IgD-negative memory B cell (primary cell): ENCODE results near the gene DRD4. TPM values are rescaled to one million over a fixed set of nuclear protein-coding genes. Genes with fewer than 3 reads are reported as not detected.
A peak's percentile ranks its signal among the peaks of the same experiment; 100 is the strongest.

Experiments
- H3K27ac Mint-ChIP-seq, 3 donors: one replicate each; pipeline ENCODE4 v1.8.0; 2020 to 2022; ENCODE audit warnings: mild to moderate bottlenecking in 3 of 3, mixed read lengths in 3 of 3, moderate library complexity in 1 of 3
- H3K27me3 Mint-ChIP-seq: one replicate; pipeline ENCODE4 v1.8.0; 2021; ENCODE audit warnings: mixed read lengths
- H3K36me3 Mint-ChIP-seq: one replicate; pipeline ENCODE4 v1.8.0; 2020; ENCODE audit warnings: mild to moderate bottlenecking, mixed read lengths
- H3K4me1 Mint-ChIP-seq, 3 donors: one replicate each; pipeline ENCODE4 v1.8.0; 2020 to 2022; ENCODE audit warnings: mixed read lengths in 3 of 3, mild to moderate bottlenecking in 1 of 3
- H3K4me3 Mint-ChIP-seq, 4 donors: one replicate each; pipeline ENCODE4 v1.8.0; 2020 to 2022; ENCODE audit warnings: mild to moderate bottlenecking in 4 of 4, mixed read lengths in 4 of 4, moderate library complexity in 3 of 4
- H3K9me3 Mint-ChIP-seq, 3 donors: one replicate each; pipeline ENCODE4 v1.8.0; 2020 to 2021; ENCODE audit warnings: mixed read lengths in 3 of 3, mild to moderate bottlenecking in 1 of 3
- polyA plus RNA-seq: library from polyadenylated mRNA; unstranded; fragments of 300-500 nt; fragmentation: Illumina TruSeq; gene quantifications from one replicate; pipeline ENCODE4 v1.2.3, GENCODE V29; 2021

The DRD4 gene
- polyA plus RNA-seq = not detected

DNA sequence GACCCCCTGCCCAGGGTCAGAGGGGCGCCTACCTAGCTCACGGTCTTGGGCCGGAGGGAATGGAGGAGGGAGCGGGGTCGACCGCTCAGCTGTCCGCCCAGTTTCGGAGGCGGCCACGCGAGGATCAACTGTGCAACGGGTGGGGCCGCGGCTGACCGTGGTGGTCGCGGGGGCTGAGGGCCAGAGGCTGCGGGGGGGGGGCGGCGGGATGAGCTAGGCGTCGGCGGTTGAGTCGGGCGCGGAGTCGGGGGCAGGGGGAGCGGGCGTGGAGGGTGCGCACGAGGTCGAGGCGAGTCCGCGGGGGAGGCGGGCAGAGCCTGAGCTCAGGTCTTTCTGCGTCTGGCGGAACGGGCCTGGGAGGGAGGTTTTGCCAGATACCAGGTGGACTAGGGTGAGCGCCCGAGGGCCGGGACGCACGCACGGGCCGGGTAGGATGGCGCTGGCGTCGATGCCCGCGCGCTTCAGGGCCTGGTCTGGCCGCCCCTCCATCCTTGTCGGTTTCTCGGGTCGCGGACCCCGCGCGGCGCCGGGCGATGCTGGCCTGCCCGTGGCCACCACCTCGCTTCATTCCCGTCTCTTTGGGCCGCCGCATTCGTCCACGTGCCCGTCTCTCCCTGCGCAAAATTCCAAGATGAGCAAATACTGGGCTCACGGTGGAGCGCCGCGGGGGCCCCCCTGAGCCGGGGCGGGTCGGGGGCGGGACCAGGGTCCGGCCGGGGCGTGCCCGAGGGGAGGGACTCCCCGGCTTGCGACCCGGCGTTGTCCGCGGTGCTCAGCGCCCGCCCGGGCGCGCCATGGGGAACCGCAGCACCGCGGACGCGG, at the start of gene DRD4:
Gene DRD4 (plus strand): TSS at position 759 of the 822 bp plus-strand sequence. CDS start 36 bp downstream, at position 795.
- peaks cover 0 to 5% (median 2%) of the 10 kb centered on the region in 3 donors for H3K4me1 Mint-ChIP-seq
- H3K9me3 Mint-ChIP-seq = no peaks in the 10 kb centered on the region
- peak within 1 kb of the TSS in 2 of 4 donors; percentile 60 to 85 for H3K4me3 Mint-ChIP-seq
- H3K27me3 Mint-ChIP-seq = peaks cover 26% of the 10 kb centered on the region
- H3K27ac Mint-ChIP-seq = peak within 1 kb of the TSS in 1 of 3 donors; percentile 48
- H3K36me3 Mint-ChIP-seq = peaks cover 5% of the 10 kb centered on the region

DNA sequence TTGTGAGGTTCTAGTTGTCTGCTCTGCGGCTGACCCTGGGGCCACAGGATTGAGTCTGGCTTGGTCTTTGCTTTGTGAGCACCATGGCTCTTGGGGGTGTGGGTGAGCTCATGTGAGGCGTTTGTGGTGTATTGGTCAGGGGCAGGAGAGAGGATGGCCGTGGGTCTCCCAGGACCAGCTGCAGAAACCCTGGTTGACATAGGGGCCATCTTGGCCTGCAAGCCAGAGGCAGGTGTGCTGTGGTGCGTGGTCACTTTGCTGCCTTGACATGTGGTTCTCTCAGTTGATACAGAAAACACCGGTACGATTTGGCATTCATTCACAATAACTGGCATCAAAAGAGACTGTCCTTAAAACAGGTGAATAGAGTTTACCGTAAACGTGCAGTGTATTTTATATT, 49.5 kb upstream of the DRD4 start:
- Mint-ChIP-seq H3K9me3 (no peaks in the 10 kb centered on the region), H3K4me3 (peak overlapping the region in 1 of 4 donors; percentile 29), H3K27me3 (no peaks in the 10 kb centered on the region), H3K36me3 (no peaks in the 10 kb centered on the region), H3K4me1 (no peaks in the 10 kb centered on the region), H3K27ac (peak overlapping the region in 1 of 3 donors; percentile 78)

DNA sequence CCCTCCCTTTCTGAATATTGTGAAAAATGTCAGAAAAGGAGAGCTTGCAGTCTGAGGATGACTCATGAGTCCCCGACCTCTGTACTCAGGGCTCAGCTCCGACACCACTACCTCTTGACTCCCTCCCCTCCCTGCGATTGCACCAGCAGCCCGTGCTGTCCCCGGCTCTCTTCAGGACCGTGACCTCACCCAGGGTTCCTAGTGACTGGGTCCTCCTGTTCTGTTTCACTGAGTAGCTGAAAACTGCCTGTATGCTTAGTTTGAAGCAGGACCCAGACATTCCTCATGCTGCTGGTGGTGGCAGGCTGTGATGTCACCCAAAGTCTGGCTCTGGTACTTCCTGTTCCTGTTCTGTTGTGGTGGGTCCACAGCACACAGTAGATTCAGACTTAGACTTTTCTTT, 49.1 kb upstream of the DRD4 start:
- Mint-ChIP-seq H3K27ac (peak overlapping the region in 2 of 3 donors; percentile 63 to 78), H3K27me3 (no peaks in the 10 kb centered on the region), H3K4me1 (no peaks in the 10 kb centered on the region)

DNA sequence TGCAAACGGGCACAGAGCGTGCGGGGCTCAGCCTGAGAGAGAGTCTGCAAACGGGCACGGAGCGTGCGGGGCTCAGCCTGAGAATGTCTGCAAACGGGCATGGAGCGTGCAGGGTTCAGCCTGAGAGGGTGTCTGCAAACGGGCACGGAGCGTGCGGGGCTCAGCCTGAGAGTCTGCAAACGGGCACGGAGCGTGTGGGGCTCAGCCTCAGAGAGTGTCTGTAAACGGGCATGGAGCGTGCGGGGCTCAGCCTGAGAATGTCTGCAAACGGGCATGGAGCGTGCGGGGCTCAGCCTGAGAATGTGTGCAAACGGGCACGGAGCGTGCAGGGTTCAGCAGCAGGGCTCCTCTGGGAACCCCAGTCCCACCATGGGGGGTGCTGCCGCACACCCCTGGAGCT, 47.3 kb upstream of the DRD4 start:
- Mint-ChIP-seq H3K4me3 (no peak overlapping the region), H3K27me3 (no peaks in the 10 kb centered on the region), H3K27ac (no peak overlapping the region), H3K36me3 (peaks cover 3% of the 10 kb centered on the region), H3K9me3 (no peaks in the 10 kb centered on the region), H3K4me1 (no peaks in the 10 kb centered on the region)

More for the DNA sequence above, 49.1 kb upstream of the DRD4 start:
- Mint-ChIP-seq H3K4me3 (peak overlapping the region in 1 of 4 donors; percentile 53), H3K9me3 (no peaks in the 10 kb centered on the region), H3K36me3 (no peaks in the 10 kb centered on the region)

DNA sequence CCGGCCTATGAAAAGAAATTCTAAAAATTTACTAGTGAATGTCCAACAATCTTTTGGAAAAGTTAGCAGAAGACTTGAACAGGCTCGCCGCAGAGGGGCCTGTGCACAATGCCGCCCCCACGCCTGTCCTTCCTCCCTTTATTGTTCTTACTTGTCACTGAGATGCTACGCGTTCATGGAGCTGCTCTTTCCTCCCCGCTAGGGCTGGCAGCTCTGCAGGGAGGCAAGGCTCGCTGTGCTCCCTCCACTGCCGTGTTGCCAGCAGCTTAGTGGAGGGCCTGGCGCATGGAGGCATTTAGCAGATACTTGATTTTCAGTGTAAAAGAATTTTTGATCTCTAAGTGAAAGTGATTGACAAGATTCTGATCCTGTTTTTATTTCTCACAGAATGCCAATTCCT, 46.1 kb upstream of the DRD4 start:
- Mint-ChIP-seq H3K4me1 (no peaks in the 10 kb centered on the region), H3K27me3 (no peaks in the 10 kb centered on the region), H3K9me3 (no peaks in the 10 kb centered on the region), H3K27ac (peak overlapping the region in 1 of 3 donors; percentile 32), H3K4me3 (no peak overlapping the region), H3K36me3 (peaks cover 4% of the 10 kb centered on the region)

DNA sequence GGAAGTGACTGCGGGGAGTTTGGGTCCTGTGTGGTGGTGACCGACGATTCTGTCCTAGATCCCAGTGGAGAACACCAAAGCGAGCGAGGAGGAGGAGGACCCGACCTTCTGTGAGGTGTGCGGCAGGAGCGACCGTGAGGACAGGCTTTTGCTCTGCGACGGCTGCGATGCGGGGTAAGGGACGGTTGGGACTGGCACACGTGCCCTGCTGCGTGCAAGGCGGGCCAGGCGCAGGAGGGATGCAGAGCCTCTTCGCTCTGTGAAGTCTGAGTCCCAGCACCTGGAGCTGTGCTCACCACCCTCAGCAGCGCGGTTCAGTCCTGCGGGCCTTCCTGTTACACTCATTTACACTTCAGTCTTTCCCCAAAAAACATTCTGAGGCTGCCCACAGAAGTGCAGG, 44.6 kb upstream of the DRD4 start:
- H3K4me3 Mint-ChIP-seq = peak overlapping the region in 1 of 4 donors; percentile 63
- no peaks in the 10 kb centered on the region for H3K4me1 Mint-ChIP-seq
- peak overlapping the region in 1 of 3 donors; percentile 14 for H3K27ac Mint-ChIP-seq
- H3K36me3 Mint-ChIP-seq = peaks cover 4% of the 10 kb centered on the region
- H3K9me3 Mint-ChIP-seq = no peaks in the 10 kb centered on the region
- H3K27me3 Mint-ChIP-seq = no peaks in the 10 kb centered on the region

DNA sequence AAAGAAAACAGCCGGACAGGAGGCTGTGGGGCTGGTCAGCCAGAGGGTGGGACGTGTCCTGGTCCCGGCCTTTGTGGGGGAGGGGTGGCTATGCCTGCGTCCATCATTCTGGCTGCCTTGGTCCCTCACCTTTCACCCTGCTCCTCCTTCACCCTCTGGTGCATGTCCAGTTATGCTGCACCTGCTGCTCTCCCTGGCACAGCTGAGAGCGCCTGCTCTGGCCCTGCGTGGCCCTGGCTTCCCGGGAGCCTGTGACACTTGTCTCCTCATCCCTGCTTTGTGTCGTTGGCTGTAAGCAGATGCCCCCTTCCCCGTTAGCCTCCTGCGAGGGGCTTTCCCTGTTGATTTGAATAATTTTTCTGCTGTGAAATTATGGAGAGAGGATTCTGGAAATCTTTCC, 44.2 kb upstream of the DRD4 start:
- Mint-ChIP-seq H3K27ac (no peak overlapping the region), H3K27me3 (no peaks in the 10 kb centered on the region), H3K9me3 (no peaks in the 10 kb centered on the region), H3K4me1 (no peaks in the 10 kb centered on the region), H3K36me3 (peaks cover 4% of the 10 kb centered on the region), H3K4me3 (no peak overlapping the region)

DNA sequence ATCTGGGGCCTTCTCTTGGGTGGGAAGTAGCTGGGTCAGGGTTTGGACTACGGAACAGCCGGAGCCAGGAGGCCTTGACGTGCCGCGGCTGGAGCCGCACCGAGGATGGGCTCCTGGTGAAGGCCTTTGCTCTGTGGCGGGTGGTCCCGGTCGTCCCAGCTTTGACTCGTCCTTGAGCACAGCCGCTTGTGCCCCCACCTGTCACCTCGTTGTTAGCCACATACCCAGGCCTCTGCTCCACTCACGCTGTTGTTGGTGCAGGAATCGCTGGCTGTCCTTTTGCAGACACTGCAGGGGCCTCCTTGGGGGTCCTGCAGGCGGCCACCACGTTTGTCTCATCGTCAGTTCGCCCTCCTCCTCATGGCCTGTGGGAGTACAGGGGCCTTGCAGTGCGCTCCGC, 43.7 kb upstream of the DRD4 start:
- H3K4me1 Mint-ChIP-seq = no peaks in the 10 kb centered on the region

DNA sequence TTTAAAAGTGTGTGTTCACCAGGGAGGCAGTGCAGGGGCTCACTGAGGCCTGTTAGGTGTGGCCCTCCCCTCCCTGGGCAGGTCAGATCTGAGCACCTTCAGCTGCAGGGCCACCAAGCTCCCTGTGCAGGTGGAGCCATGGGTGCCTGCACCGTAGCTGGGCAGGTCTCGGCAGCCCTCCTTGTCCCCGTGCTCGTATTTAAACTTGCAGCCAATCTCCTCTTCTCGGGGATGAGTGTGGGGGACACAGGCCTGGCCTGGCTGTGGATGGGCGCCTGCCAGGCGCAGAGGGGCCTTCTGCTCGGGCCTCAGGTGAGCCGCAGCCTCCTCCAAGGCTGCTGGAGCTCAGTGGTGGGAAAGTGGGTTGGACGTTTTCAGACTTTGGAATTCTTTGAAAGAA, 41.7 kb upstream of the DRD4 start:
- Mint-ChIP-seq H3K27me3 (no peaks in the 10 kb centered on the region), H3K36me3 (peaks cover 4% of the 10 kb centered on the region)

More for the DNA sequence above, 43.7 kb upstream of the DRD4 start:
- Mint-ChIP-seq H3K27ac (peak overlapping the region in 1 of 3 donors; percentile 43), H3K27me3 (no peaks in the 10 kb centered on the region), H3K36me3 (peaks cover 4% of the 10 kb centered on the region), H3K4me3 (no peak overlapping the region), H3K9me3 (no peaks in the 10 kb centered on the region)

DNA sequence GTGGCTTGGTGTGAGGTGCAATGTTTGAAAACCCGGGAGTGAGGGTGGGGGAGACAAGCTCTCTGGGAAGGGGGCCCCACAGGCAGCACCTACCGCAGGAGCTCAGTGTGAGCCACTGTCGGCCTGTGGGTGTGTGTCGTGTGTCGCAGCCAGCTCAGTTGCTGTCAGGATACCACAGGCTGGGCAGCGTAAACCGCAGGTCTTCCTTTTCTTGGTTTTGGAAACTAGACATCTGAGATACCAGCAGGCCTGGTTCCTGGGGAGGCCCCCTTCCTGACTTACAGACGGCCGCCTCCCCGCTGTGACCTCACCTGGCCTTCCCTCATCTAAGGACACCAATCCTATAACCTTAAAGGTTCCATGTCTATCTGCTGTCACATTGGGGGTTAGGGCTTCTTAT, 40.7 kb upstream of the DRD4 start:
- Mint-ChIP-seq H3K9me3 (no peaks in the 10 kb centered on the region), H3K36me3 (peaks cover 4% of the 10 kb centered on the region), H3K27ac (peak overlapping the region in 1 of 3 donors; percentile 43), H3K27me3 (no peaks in the 10 kb centered on the region), H3K4me3 (no peak overlapping the region), H3K4me1 (no peaks in the 10 kb centered on the region)

More for the DNA sequence above, 41.7 kb upstream of the DRD4 start:
- no peaks in the 10 kb centered on the region for H3K9me3 Mint-ChIP-seq
- no peak overlapping the region for H3K27ac Mint-ChIP-seq
- H3K4me3 Mint-ChIP-seq = no peak overlapping the region
- no peaks in the 10 kb centered on the region for H3K4me1 Mint-ChIP-seq

DNA sequence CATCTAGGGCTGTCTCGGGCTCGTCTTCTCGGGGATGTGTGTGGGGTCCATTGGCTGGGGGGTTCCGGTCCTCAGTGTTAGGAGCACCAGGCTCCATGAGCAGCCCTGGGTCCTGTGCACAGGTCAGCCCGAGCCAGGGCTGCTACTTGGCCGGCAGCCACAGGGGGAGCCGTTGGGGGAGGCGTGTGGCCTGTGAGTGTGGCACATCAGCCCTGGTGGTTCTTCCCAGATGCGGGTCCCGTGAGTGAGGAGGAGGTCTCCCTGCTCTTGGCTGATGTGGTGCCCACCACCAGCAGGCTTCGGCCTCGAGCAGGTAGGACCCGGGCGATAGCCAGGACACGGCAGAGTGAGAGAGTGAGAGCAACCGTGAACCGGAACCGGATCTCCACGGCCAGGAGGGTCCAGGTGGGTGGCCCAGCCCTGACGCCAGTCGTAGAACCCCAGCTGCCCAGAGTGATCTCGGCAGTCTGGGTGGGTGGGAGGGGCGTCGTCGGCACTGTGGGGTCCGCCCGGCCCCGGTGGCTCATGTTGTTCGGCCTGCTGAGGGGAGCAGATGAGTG, 39.8 kb upstream of the DRD4 start:
- Mint-ChIP-seq H3K9me3 (no peaks in the 10 kb centered on the region), H3K4me1 (no peaks in the 10 kb centered on the region), H3K36me3 (peaks cover 6% of the 10 kb centered on the region), H3K27me3 (no peaks in the 10 kb centered on the region), H3K27ac (no peak overlapping the region), H3K4me3 (no peak overlapping the region)

DNA sequence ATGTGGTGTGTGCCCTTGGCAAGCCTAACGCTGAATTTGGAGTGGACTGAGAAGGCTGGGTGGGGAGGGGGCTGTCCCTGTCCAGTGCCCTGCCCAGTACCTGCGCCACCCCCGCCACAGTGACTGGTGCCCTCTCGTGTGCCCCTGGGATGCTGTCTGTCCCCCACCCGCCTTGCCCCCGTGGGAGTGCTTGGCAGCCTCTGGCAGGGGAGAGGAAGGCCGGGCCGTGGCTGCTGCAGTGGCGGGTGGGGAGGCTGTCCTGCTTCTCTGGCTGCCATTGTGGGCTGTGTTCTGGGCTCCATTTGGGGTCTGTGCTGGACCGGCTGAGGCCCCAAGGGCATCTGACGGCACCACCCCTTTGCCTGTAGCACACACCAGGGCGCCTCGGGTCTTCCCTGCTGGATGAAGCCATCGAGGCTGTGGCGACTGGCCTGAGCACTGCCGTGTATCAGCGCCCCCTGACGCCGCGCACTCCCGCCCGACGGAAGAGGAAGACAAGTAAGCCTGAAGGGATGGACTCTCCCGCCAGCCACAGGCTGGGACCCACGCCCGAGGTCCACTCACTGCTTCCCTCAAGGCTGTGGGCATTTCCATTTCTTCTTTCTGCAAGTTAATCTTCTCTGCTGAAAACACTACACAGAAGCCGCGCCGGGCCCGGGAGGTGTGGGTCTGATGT, 38.9 kb upstream of the DRD4 start:
- peaks cover 6% of the 10 kb centered on the region for H3K36me3 Mint-ChIP-seq
- H3K9me3 Mint-ChIP-seq = no peaks in the 10 kb centered on the region
- H3K4me1 Mint-ChIP-seq = no peaks in the 10 kb centered on the region
- peak overlapping the region in 1 of 4 donors; percentile 3 for H3K4me3 Mint-ChIP-seq
- H3K27ac Mint-ChIP-seq = no peak overlapping the region
- no peaks in the 10 kb centered on the region for H3K27me3 Mint-ChIP-seq

DNA sequence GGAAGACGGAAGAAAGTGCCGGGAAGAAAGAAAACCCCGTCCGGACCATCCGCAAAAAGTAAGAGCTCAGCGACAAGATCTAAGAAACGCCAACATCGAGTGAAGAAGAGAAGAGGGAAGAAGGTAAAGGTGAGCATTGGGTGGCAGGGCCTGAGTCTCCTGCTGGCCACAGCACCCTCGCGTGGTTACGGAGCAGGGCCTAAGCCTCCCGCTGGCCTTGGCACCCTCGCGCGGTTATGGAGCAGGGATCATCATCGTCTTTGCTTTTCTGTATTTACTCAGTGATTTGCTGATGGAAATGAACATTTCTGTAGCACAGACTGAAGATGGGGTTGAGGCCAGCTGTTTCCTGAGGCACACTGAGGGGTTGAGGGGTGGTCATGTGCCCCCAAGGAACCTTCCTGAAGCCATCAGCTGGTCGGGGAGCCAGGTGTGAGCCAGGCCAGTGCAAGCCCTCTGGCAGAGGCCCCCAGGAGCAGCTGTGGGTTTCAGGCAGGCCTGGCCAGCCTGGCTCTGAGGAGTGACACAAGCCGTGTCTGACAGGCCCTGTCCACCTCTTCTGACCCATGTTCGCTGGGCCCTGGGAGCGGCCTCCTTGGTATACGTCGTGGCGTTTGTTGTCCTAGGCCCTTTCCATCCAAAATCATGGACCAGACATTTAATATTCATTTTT, 35.4 kb upstream of the DRD4 start:
- H3K9me3 Mint-ChIP-seq = no peaks in the 10 kb centered on the region
- no peaks in the 10 kb centered on the region for H3K27me3 Mint-ChIP-seq
- H3K4me3 Mint-ChIP-seq = no peak overlapping the region
- H3K36me3 Mint-ChIP-seq = peaks cover 3% of the 10 kb centered on the region
- H3K4me1 Mint-ChIP-seq = no peaks in the 10 kb centered on the region
- peak overlapping the region in 1 of 3 donors; percentile 47 for H3K27ac Mint-ChIP-seq

DNA sequence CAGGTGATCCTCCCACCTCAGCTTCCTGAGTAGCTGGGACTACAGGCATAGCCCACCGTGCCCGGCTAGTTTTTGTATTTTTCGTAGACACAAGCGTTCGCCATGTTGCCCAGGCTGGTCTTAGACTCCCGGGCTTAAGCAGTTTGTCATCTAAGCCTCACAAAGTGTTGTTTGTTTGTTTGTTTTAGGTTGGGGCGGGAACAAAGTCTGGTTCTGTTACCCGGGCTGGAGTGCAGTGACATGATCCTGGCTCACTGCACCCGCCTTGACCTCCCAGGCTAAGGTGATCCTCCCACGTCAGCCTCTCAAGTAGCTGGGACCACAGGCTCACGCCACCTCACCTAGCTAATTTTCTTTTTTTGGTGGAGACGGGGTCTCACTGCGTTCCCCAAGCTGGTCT, 33.9 kb upstream of the DRD4 start:
- no peaks in the 10 kb centered on the region for H3K27me3 Mint-ChIP-seq
- H3K4me3 Mint-ChIP-seq = no peak overlapping the region
- H3K36me3 Mint-ChIP-seq = peaks cover 3% of the 10 kb centered on the region
- H3K27ac Mint-ChIP-seq = no peak overlapping the region
- H3K4me1 Mint-ChIP-seq = no peaks in the 10 kb centered on the region
- H3K9me3 Mint-ChIP-seq = no peaks in the 10 kb centered on the region
